HEK293T (cell line): ENCODE data around the gene MYCBP.

Experiments used
- CTCF ChIA-PET: fragments of 350-600 bp; formaldehyde crosslinking; extraction: SDS; loops from one replicate; lab custom pipeline; 2021; ENCODE audit warnings: antibody characterized with exemption, inconsistent platforms; lab: Yijun Ruan, JAX
- POLR2A ChIA-PET: fragments of 350-600 bp; formaldehyde crosslinking; extraction: SDS; loops from one replicate; lab custom pipeline; 2020; ENCODE audit warnings: antibody characterized with exemption, inconsistent platforms; lab: Yijun Ruan, JAX
- DNase-seq: peaks from one replicate; pipeline ENCODE4 v3.0.0; 2012; ENCODE audit warnings: mixed read lengths; ENCODE audit errors: extremely low spot score
- ARNT ChIP-seq: fragments of 450-650 bp; IDR thresholded peaks from 2 replicates; pipeline ENCODE4 v1.6.1; 2017; ENCODE audit warnings: mild to moderate bottlenecking
- BHLHE40 ChIP-seq: fragments of 450-650 bp; IDR thresholded peaks from 2 replicates; pipeline ENCODE4 v1.6.1; 2016; ENCODE audit warnings: mild to moderate bottlenecking, moderate library complexity, borderline replicate concordance
- CTBP1 ChIP-seq: fragments of 450-650 bp; IDR thresholded peaks from 2 replicates; pipeline ENCODE4 v1.6.1; 2016; ENCODE audit warnings: borderline replicate concordance
- ELF4 ChIP-seq: fragments of 450-650 bp; IDR thresholded peaks from 2 replicates; pipeline ENCODE4 v1.6.1; 2017; ENCODE audit warnings: antibody characterized with exemption
- FOXA1 ChIP-seq: fragments of 450-650 bp; IDR thresholded peaks from 2 replicates; pipeline ENCODE4 v1.6.1; 2016; ENCODE audit warnings: mild to moderate bottlenecking
- FOXK2 ChIP-seq: fragments of 450-650 bp; IDR thresholded peaks from 2 replicates; pipeline ENCODE4 v1.6.1; 2016; ENCODE audit warnings: mild to moderate bottlenecking
- FOXM1 ChIP-seq: fragments of 450-650 bp; IDR thresholded peaks from 2 replicates; pipeline ENCODE4 v1.6.1; 2017; ENCODE audit warnings: mild to moderate bottlenecking, borderline replicate concordance
- HDGF ChIP-seq: fragments of 450-650 bp; IDR thresholded peaks from 2 replicates; pipeline ENCODE4 v1.6.1; 2017; ENCODE audit warnings: antibody characterized with exemption, borderline replicate concordance
- L3MBTL2 ChIP-seq: fragments of 450-650 bp; conservative IDR thresholded peaks from 2 replicates; pipeline ENCODE4 v1.6.1; 2016; ENCODE audit warnings: mild to moderate bottlenecking
- LEF1 ChIP-seq: fragments of 450-650 bp; IDR thresholded peaks from 2 replicates; pipeline ENCODE4 v1.6.1; 2017; ENCODE audit warnings: mild to moderate bottlenecking, borderline replicate concordance
- NFRKB ChIP-seq: fragments of 450-650 bp; IDR thresholded peaks from 2 replicates; pipeline ENCODE4 v1.6.1; 2016; ENCODE audit warnings: mild to moderate bottlenecking, moderate library complexity
- PKNOX1 ChIP-seq: fragments of 450-650 bp; IDR thresholded peaks from 2 replicates; pipeline ENCODE4 v1.6.1; 2016
- SP1 ChIP-seq: fragments of 450-650 bp; IDR thresholded peaks from 2 replicates; pipeline ENCODE4 v1.6.1; 2017
- SUZ12 ChIP-seq: fragments of 450-650 bp; IDR thresholded peaks from 2 replicates; pipeline ENCODE4 v1.6.1; 2016; ENCODE audit warnings: mild to moderate bottlenecking
- TARDBP ChIP-seq: fragments of 450-650 bp; IDR thresholded peaks from 2 replicates; pipeline ENCODE4 v1.6.1; 2016
- ZNF384 ChIP-seq: fragments of 450-650 bp; IDR thresholded peaks from 2 replicates; pipeline ENCODE4 v1.6.1; 2016

Gene MYCBP

GRCh38 chr1:38827318-38827717 is 45.8 kb downstream of the MYCBP start:
- DNase-seq = no peak
- TF ChIP-seq PKNOX1 (no peak), CTBP1 (no peak), ARNT (no peak), FOXM1 (no peak), FOXA1 (no peak), NFRKB (no peak), SUZ12 (no peak), ZNF384 (no peak), L3MBTL2 (no peak), HDGF (no peak), TARDBP (no peak), LEF1 (no peak), BHLHE40 (no peak), ELF4 (no peak), SP1 (no peak), FOXK2 (no peak)
- CTCF ChIA-PET = interaction anchor here (0.6 to 1.5 kb wide), 3 partner anchors 8 to 75 kb away, joined by 3 read pairs; no protein-coding TSS in a partner anchor
- POLR2A ChIA-PET = no interaction called here

- no peak for DNase-seq
- ChIA-PET CTCF (interaction anchor here (0.6 to 1.4 kb wide), 2 partner anchors 8 to 75 kb away, joined by 3 read pairs; no protein-coding TSS in a partner anchor), POLR2A (no interaction called here)
- TF ChIP-seq FOXM1 (no peak), ELF4 (no peak), PKNOX1 (no peak), NFRKB (no peak), SP1 (no peak), FOXK2 (no peak), TARDBP (no peak), HDGF (no peak), CTBP1 (no peak), ARNT (no peak), LEF1 (no peak), FOXA1 (no peak), BHLHE40 (no peak), SUZ12 (no peak)
Measured at GRCh38 chr1:38826886-38827285, 46.3 kb downstream of the MYCBP start.

GRCh38 chr1:38826262-38826661 is 46.9 kb downstream of the MYCBP start:
- TF ChIP-seq L3MBTL2 (no peak), PKNOX1 (0 out of 2 replicates have a peak, but pooled peaks have one; percentile 7)
- no peak for DNase-seq
- ChIA-PET CTCF (interaction anchor here (0.6 to 1.4 kb wide), 2 partner anchors 9 to 43 kb away, joined by 3 read pairs; no protein-coding TSS in a partner anchor), POLR2A (no interaction called here)

GRCh38 chr1:38820860-38821259 is 52.3 kb downstream of the MYCBP start:
- no peak for DNase-seq
- TF ChIP-seq BHLHE40 = no peak
- TF ChIP-seq FOXA1 = no peak
- TF ChIP-seq NFRKB = no peak
- no peak for TF ChIP-seq PKNOX1
- no peak for TF ChIP-seq ELF4
- no peak for TF ChIP-seq SP1
- TF ChIP-seq SUZ12 = no peak
- CTCF ChIA-PET = no interaction called here
- POLR2A ChIA-PET = no interaction called here

GRCh38 chr1:38819516-38819915 is 53.6 kb downstream of the MYCBP start:
- no peak for TF ChIP-seq HDGF
- TF ChIP-seq NFRKB = no peak
- TF ChIP-seq BHLHE40 = no peak
- TF ChIP-seq ELF4 = no peak
- TF ChIP-seq PKNOX1 = no peak
- no peak for TF ChIP-seq LEF1
- no peak for TF ChIP-seq TARDBP
- TF ChIP-seq SP1 = no peak
- TF ChIP-seq ZNF384 = no peak
- no peak for DNase-seq
- ChIA-PET CTCF (interaction anchor here (0.6 to 0.9 kb wide), 6 partner anchors 9 to 389 kb away, joined by 3 to 4 read pairs (median 3); no protein-coding TSS in a partner anchor), POLR2A (interaction anchor here (1.2 to 1.3 kb wide), 3 partner anchors 33 to 773 kb away, joined by 3 to 6 read pairs (median 3); partner anchors contain the start of gene POU3F1)

GRCh38 chr1:38819040-38819439 is 54.1 kb downstream of the MYCBP start:
- TF ChIP-seq FOXA1 = no peak
- TF ChIP-seq LEF1 = no peak
- no peak for TF ChIP-seq ELF4
- no peak for TF ChIP-seq CTBP1
- no peak for TF ChIP-seq L3MBTL2
- TF ChIP-seq SUZ12 = no peak
- TF ChIP-seq FOXM1 = no peak
- no peak for TF ChIP-seq SP1
- no peak for TF ChIP-seq TARDBP
- no peak for TF ChIP-seq HDGF
- TF ChIP-seq BHLHE40 = no peak
- TF ChIP-seq NFRKB = no peak
- no peak for TF ChIP-seq ZNF384
- no peak for TF ChIP-seq PKNOX1
- TF ChIP-seq ARNT = no peak
- TF ChIP-seq FOXK2 = no peak
- ChIA-PET POLR2A (interaction anchor here (1.2 to 1.3 kb wide), 3 partner anchors 33 to 772 kb away, joined by 3 to 6 read pairs (median 3); partner anchors contain the start of gene POU3F1), CTCF (interaction anchor here (0.6 to 1.3 kb wide), 8 partner anchors 9 to 389 kb away, joined by 3 to 6 read pairs (median 4); no protein-coding TSS in a partner anchor)
- DNase-seq = no peak
